ENCODE measurements around the gene SPOCK1.

The SPOCK1 gene

GRCh38 chr5:137142346-137142745 is 356.8 kb downstream of the SPOCK1 start:
- DNase-seq = no peak

- DNase-seq = no peak
These were observed 357.3 kb downstream of the SPOCK1 start for GRCh38 chr5:137141779-137142178.

GRCh38 chr5:137136991-137137632 is 362.0 kb downstream of the SPOCK1 start:
- DNase-seq = peak; percentile 74

GRCh38 chr5:137134920-137135532 is 364.1 kb downstream of the SPOCK1 start:
- no peak for DNase-seq

- DNase-seq = no peak
These were observed 369.0 kb downstream of the SPOCK1 start for GRCh38 chr5:137129886-137130680.

- no peak for DNase-seq
These were observed 371.1 kb downstream of the SPOCK1 start for GRCh38 chr5:137128012-137128411.

GRCh38 chr5:137126829-137127228 is 372.3 kb downstream of the SPOCK1 start:
- DNase-seq = no peak

GRCh38 chr5:137122558-137122957 is 376.6 kb downstream of the SPOCK1 start:
- peak; percentile 52 for DNase-seq

GRCh38 chr5:137122075-137122474 is 377.1 kb downstream of the SPOCK1 start:
- DNase-seq = peak; percentile 58

GRCh38 chr5:137119321-137119720 is 379.8 kb downstream of the SPOCK1 start:
- peak; percentile 37 for DNase-seq

GRCh38 chr5:137118629-137119028 is 380.5 kb downstream of the SPOCK1 start:
- no peak for DNase-seq

GRCh38 chr5:137115152-137115551 is 384.0 kb downstream of the SPOCK1 start:
- DNase-seq = no peak

GRCh38 chr5:137114529-137114928 is 384.6 kb downstream of the SPOCK1 start:
- DNase-seq = no peak

GRCh38 chr5:137113939-137114338 is 385.2 kb downstream of the SPOCK1 start:
- DNase-seq = no peak

GRCh38 chr5:137113161-137113560 is 386.0 kb downstream of the SPOCK1 start:
- DNase-seq = no peak

GRCh38 chr5:137105351-137106035 is 393.6 kb downstream of the SPOCK1 start:
- DNase-seq = peak; percentile 45

GRCh38 chr5:137101544-137101943 is 397.6 kb downstream of the SPOCK1 start:
- no peak for DNase-seq

GRCh38 chr5:137099651-137100050 is 399.5 kb downstream of the SPOCK1 start:
- no peak for DNase-seq

GRCh38 chr5:137098663-137099062 is 400.5 kb downstream of the SPOCK1 start:
- DNase-seq = no peak

GRCh38 chr5:137098238-137098637 is 400.9 kb downstream of the SPOCK1 start:
- DNase-seq = no peak

- no peak for DNase-seq
These were observed 401.9 kb downstream of the SPOCK1 start for GRCh38 chr5:137097203-137097602.

GRCh38 chr5:137096149-137097103 is 402.7 kb downstream of the SPOCK1 start:
- no peak for DNase-seq

All from NCI-H1105 treated with DMSO at 0.1 percent for 48 hours (cell line).